Epithelial cell of proximal tubule (primary cell): ENCODE data around the gene IL21R. TPM values are rescaled to one million over a fixed set of nuclear protein-coding genes. Genes with fewer than 3 reads are reported as not detected.

ENCODE experiments used
- DNase-seq: peaks from one replicate; pipeline ENCODE4 v3.0.0-alpha.2; 2011; ENCODE audit warnings: low read depth
- H3K4me3 ChIP-seq: 2 replicates; pipeline ENCODE4 v1.5.1; 2011; ENCODE audit warnings: low read depth, mild to moderate bottlenecking, low read length
- total RNA-seq: library from RNA; depleted of rRNA; stranded (reverse); fragments of >200 nt; gene quantifications from 2 replicates; pipeline ENCODE4 v1.2.3, GENCODE V29; 2015
- TF ChIP-seq, protein P1 (sequence below): conservative IDR thresholded peaks from 2 replicates; pipeline ENCODE4 v1.5.1; 2012; ENCODE audit warnings: low read depth, mild to moderate bottlenecking, low read length

The IL21R gene
- total RNA-seq, 1 donor from 2014 or later: not detected

DNA sequence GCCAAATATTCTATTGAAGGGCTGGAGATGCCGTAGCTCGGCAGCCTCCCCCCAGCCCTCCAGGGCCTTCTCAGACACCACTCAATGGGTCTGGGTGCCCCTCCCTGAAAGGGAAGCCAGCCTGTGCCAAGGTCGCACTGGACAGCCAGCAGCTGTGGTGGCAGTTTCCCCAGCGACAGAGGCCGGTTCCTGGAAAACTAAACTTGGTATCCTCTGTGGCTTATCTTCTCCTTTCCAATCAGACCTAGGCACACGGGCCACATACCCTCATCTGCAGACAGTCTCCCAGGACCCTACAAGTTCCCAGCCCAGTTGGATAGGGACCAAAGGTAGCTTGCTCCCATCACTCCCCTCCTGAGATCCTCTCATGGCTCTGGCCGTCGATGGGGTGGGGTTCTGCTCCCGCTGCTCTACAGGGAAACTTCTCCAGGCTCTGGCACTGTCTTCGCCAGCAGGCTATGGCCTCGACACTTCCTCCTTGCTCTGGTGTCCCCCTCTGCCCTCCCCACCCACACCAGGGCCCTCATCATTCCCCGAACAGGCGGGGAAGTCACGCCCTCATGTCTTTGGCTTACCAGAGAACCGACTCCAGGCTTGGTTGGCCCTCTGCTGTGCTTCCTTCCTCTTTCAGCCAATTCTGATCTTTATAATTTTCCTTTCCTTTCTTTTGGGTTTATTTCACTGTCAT is 18.3 kb upstream of the IL21R start:
- no peak overlapping the region for H3K4me3 ChIP-seq
- DNase-seq: no peak
- TF ChIP-seq, protein P1, sequence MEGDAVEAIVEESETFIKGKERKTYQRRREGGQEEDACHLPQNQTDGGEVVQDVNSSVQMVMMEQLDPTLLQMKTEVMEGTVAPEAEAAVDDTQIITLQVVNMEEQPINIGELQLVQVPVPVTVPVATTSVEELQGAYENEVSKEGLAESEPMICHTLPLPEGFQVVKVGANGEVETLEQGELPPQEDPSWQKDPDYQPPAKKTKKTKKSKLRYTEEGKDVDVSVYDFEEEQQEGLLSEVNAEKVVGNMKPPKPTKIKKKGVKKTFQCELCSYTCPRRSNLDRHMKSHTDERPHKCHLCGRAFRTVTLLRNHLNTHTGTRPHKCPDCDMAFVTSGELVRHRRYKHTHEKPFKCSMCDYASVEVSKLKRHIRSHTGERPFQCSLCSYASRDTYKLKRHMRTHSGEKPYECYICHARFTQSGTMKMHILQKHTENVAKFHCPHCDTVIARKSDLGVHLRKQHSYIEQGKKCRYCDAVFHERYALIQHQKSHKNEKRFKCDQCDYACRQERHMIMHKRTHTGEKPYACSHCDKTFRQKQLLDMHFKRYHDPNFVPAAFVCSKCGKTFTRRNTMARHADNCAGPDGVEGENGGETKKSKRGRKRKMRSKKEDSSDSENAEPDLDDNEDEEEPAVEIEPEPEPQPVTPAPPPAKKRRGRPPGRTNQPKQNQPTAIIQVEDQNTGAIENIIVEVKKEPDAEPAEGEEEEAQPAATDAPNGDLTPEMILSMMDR: no peak

DNA sequence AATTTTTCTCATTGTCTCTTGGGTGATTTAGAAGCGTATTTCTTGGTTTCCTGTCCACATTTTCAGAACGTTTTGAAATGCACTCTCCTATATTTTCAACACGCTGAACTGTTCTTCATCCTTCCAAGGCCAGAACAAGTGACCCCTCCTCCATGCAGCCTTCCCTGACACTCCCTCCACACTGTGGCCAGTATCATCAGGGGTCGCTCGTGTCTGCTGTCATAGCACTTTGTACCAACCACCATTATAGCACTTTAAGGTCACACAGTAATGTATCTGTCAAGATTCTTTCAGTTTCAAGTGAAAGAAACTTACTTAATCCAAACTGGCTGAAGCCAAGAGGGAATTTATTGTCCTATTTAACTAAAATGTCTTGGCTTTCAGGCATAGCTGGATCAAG is 17.5 kb upstream of the IL21R start:
- no peak for DNase-seq
- TF ChIP-seq, protein P1: no peak
- H3K4me3 ChIP-seq: no peak overlapping the region

DNA sequence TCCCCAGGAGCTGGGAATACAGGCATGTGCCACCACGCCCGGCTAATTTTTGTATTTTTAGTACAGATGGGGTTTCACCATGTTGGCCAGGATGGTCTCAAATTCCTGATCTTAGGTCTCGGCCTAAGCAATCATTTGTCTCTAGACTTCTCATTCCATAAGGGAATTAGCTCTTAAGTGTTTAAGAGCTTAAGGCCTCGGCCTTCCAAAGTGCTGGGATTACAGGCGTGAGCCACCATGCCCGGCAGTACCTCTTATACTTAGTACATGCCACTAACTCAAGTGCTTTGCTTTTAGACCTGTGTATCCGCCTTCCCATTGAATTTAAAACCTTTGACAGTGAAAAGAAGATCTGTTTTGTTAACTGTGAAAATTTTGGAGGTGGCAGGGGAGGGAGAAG is 16.6 kb upstream of the IL21R start:
- DNase-seq: no peak
- TF ChIP-seq, protein P1: no peak
- no peak overlapping the region for H3K4me3 ChIP-seq

DNA sequence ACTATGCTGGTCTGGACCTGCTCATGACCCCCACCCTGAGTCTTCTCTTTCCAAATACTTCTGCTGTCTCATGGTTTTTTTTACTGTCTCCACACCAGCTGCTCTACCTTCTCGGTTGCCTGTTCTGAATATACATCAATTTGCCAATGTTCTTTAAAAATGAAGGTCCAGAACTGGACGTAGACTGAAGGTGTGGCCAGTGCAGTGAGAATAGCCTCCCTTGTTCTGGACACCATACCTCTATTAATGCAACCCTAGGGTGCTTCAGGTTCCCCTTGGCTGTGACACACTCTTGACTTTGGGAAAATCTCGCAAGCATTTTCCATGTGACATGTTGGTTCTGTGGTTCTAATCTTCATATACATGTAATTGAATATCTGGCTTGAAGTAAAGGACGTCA is 15.3 kb upstream of the IL21R start:
- no peak for DNase-seq
- TF ChIP-seq, protein P1: no peak

DNA sequence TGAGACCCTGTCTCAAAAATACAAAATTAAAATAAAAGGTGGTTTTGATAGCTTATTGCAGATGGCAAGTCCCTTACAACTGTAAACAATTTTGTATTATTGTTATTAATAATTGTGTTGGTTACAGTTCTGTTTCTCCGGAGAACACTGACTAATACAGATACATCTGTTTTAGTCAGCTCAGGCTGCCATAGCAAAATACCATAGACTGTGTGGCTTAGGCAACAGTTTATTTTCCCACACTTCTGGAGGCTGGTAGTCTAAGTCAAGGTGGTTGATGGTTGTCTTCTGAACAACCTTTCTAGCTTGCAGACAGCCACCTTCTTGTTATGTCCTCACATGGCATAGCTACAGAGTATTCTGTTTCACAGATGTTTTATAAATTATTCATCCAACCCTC is 14.2 kb upstream of the IL21R start:
- H3K4me3 ChIP-seq: no peak overlapping the region
- TF ChIP-seq, protein P1: no peak
- DNase-seq: no peak

More for the DNA sequence above, 15.3 kb upstream of the IL21R start:
- no peak overlapping the region for H3K4me3 ChIP-seq

DNA sequence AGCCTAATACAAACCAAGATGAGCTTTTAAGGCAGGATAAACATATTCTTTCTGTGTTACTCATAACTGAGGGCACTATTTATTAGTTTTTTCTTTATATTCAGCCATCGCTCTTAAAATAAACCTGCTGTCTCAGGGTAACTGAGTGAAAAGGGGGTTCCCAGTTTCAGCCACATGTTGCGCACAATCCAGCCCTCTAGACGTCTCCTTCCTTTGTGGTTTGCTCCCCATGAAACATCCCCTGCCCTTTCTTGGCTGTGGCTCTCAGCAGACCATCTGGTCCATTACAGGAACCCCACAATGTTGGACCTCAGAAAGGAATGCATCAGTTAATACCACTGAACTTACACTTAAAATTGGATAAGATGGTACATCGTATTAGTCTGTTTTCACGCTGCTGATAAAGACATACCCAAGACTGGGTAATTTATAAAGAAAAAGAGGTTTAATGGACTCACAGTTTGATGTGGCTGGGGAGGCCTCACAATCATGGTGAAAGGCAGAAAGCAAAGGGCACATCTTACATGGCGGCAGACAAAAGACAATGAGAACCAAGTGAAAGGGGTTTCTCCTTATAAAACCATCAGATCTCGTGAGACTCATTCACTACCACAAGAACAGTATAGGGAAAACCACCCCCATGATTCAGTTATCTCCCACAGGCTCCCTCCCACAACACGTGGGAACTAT is 12.6 kb upstream of the IL21R start:
- TF ChIP-seq, protein P1: no peak
- DNase-seq: no peak
- H3K4me3 ChIP-seq: no peak overlapping the region
